Lower leg skin (tissue), 3 donors: Measurements from ENCODE around the gene VPS37B.

Source experiments
- POLR2A ChIP-seq, 2 donors: fragments of 450-650 bp; IDR thresholded peaks; one replicate each; pipeline ENCODE4 v1.6.1; 2016 to 2017; ENCODE audit warnings: antibody characterized with exemption in 2 of 2, mild to moderate bottlenecking in 1 of 2, moderate library complexity in 1 of 2
- TF ChIP-seq, protein P1 (sequence below), 3 donors: fragments of 450-650 bp; IDR thresholded peaks; one replicate each; pipeline ENCODE4 v1.5.1; 2016; ENCODE audit warnings: antibody characterized with exemption in 3 of 3, mild to moderate bottlenecking in 3 of 3, moderate library complexity in 2 of 3

DNA sequence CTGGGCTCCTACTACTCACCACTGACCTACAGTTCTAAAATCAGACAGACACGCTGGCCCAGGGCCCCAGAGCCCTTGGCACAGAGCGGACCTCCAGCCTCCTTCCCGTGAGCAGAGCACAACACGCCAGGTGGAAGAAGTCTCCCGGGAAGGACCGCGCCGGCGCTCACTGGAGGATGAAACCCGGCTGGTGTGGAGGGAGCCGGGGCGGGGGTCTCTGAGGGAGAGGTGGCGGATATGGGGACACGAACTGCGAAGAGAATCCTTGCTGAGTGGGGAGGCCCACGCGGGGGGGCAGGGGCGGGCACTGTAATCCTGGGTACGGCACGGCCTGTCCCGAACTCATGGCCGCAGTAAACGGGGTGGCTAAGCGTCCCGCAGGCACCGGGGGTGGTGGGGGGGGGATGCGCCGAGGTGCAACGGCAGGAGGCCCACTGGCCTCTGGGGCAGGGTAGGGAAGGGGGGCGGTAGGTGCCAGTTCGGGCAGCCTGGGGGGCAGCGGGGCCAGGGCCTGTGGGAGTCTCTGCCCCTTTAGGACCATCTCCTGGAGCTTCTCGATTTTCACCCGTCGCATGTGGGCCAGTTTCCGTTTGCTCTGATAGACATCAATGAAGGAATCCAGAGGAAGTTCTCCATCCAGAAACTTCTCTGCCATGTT lies 28.8 kb downstream of the VPS37B start:
- no peak for TF ChIP-seq POLR2A (IDR thresholded peaks at IDR 0.05)
- TF ChIP-seq, protein P1, sequence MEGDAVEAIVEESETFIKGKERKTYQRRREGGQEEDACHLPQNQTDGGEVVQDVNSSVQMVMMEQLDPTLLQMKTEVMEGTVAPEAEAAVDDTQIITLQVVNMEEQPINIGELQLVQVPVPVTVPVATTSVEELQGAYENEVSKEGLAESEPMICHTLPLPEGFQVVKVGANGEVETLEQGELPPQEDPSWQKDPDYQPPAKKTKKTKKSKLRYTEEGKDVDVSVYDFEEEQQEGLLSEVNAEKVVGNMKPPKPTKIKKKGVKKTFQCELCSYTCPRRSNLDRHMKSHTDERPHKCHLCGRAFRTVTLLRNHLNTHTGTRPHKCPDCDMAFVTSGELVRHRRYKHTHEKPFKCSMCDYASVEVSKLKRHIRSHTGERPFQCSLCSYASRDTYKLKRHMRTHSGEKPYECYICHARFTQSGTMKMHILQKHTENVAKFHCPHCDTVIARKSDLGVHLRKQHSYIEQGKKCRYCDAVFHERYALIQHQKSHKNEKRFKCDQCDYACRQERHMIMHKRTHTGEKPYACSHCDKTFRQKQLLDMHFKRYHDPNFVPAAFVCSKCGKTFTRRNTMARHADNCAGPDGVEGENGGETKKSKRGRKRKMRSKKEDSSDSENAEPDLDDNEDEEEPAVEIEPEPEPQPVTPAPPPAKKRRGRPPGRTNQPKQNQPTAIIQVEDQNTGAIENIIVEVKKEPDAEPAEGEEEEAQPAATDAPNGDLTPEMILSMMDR (IDR thresholded peaks at IDR 0.05): no peak
